ENCODE data around the gene NUMB. TPM values are rescaled to one million over a fixed set of nuclear protein-coding genes. Genes with fewer than 3 reads are reported as not detected.
A peak's percentile ranks its signal among the peaks of the same experiment; 100 is the strongest.

The NUMB gene
- total RNA-seq, 1 donor from 2014 or later = 32.1 TPM

- H3K4me3 ChIP-seq = peak overlapping the region; percentile 3
- H3K27me3 ChIP-seq (ENCODE audit: low read depth) = no peaks in the 10 kb centered on the region
- TF ChIP-seq, protein P1, sequence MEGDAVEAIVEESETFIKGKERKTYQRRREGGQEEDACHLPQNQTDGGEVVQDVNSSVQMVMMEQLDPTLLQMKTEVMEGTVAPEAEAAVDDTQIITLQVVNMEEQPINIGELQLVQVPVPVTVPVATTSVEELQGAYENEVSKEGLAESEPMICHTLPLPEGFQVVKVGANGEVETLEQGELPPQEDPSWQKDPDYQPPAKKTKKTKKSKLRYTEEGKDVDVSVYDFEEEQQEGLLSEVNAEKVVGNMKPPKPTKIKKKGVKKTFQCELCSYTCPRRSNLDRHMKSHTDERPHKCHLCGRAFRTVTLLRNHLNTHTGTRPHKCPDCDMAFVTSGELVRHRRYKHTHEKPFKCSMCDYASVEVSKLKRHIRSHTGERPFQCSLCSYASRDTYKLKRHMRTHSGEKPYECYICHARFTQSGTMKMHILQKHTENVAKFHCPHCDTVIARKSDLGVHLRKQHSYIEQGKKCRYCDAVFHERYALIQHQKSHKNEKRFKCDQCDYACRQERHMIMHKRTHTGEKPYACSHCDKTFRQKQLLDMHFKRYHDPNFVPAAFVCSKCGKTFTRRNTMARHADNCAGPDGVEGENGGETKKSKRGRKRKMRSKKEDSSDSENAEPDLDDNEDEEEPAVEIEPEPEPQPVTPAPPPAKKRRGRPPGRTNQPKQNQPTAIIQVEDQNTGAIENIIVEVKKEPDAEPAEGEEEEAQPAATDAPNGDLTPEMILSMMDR (IDR thresholded peaks at IDR 0.05; ENCODE audit: borderline replicate concordance) = no peak
- intact Hi-C loops (cut with micrococcal nuclease) = no loop called here
- H3K36me3 ChIP-seq = no peaks in the 10 kb centered on the region
- peak overlapping the region; percentile 85 for H3K27ac ChIP-seq (replicated peaks)
- H3K4me1 ChIP-seq = peaks cover 70% of the 10 kb centered on the region
- no peak for DNase-seq
- no peaks in the 10 kb centered on the region for H3K9me3 ChIP-seq (replicated peaks)
Measured at GRCh38 chr14:73463411-73463810, 5.1 kb upstream of the NUMB start.

DNA sequence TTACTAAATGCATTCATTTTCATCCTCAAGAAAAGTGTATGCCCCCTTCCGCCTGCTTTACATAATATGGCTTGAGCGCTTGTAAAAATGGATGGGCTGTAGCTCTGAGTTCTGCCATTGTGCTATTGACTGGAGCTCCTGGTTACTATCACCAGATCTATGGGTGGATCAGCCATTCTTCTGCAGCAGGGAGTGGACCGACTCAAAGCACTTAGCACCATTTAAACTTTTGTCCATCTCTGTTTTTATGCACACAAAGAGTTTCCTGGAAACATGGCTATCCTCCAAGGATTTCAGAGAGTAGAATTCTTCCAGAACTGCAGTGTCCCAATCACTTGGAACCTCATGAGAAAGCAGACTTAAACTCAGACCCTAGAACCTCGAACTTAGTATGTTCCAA, 4.5 kb upstream of the NUMB start:
- Histone ChIP-seq H3K4me3 (peak overlapping the region; percentile 27), H3K36me3 (no peaks in the 10 kb centered on the region), H3K9me3 (replicated peaks) (no peaks in the 10 kb centered on the region), H3K4me1 (peaks cover 75% of the 10 kb centered on the region), H3K27ac (replicated peaks) (peak overlapping the region; percentile 85), H3K27me3 (ENCODE audit: low read depth) (no peaks in the 10 kb centered on the region)
- TF ChIP-seq, protein P1 (IDR thresholded peaks at IDR 0.05; ENCODE audit: borderline replicate concordance) = no peak
- no peak for DNase-seq
- intact Hi-C loops (cut with micrococcal nuclease) = no loop called here

DNA sequence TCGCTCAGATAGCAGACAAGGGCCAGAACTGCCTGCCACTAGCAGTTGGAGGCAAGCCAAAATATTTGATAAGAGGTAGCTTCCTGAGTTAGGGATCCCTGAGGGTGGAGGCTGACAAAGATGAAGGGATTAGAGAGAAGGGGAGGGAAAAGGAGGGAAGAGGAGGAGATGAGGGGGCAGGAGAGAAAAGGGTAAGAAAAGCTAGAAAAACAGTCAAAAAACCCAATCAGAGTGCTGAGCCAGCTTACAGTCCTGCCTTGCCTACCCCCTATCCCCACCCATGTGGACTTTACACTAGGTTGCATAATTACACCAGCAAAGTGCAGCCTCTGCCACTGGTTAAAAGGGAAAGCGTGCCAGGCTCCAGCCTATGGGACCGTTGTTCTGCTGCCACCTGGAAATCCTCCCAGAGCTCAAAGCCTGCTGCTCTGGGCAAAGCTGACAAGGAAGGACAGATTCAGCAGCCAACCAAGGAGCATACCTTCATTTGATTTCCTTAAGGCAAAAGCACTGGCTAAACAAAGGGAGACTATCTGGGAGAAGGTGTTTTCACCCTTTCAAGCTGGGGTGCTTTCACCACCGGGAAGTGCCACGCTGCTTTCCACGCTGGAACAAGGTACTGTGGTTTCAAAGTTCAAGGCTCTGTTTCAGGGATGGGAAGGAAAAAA, 3.8 kb upstream of the NUMB start:
- intact Hi-C loops (cut with micrococcal nuclease) = no loop called here
- Histone ChIP-seq H3K4me1 (peaks cover 82% of the 10 kb centered on the region), H3K4me3 (peak overlapping the region; percentile 27), H3K27ac (replicated peaks) (peak overlapping the region; percentile 85), H3K36me3 (no peaks in the 10 kb centered on the region), H3K9me3 (replicated peaks) (no peaks in the 10 kb centered on the region), H3K27me3 (ENCODE audit: low read depth) (no peaks in the 10 kb centered on the region)
- TF ChIP-seq, protein P1 (IDR thresholded peaks at IDR 0.05; ENCODE audit: borderline replicate concordance) = no peak
- peak; percentile 50 for DNase-seq

DNA sequence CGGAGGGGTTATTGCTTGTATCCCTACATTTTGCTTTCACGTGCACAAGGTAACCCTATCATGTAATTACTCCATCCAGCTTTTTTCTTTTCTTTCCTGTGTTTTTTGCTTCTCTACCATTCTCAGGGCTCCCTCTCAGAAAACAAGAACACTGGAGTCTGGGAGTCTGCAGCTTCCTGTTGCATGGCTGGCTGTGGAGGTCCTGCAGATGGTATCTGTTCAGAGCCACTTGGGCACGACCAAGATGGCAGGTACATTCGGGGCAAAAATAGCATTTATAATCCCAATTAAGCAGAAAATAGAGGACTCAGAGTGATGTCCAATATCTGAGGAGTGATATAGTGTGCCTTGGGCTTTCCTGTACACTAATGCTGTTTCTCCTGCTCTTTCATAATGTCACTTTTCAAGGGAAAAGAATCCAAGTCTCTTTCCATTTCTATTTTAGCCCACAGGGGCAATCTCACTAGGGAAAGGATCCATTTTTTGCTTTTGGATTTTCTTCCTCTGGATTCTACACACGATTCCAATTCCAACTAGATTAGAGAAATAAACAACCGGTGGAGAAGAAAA, 3.2 kb upstream of the NUMB start:
- H3K9me3 ChIP-seq (replicated peaks) = no peaks in the 10 kb centered on the region
- intact Hi-C loops (cut with micrococcal nuclease) = no loop called here
- H3K36me3 ChIP-seq = no peaks in the 10 kb centered on the region
- peak overlapping the region; percentile 85 for H3K27ac ChIP-seq (replicated peaks)
- TF ChIP-seq, protein P1 (IDR thresholded peaks at IDR 0.05; ENCODE audit: borderline replicate concordance) = no peak
- no peak for DNase-seq
- peak overlapping the region; percentile 27 for H3K4me3 ChIP-seq
- no peaks in the 10 kb centered on the region for H3K27me3 ChIP-seq (ENCODE audit: low read depth)
- peaks cover 88% of the 10 kb centered on the region for H3K4me1 ChIP-seq

DNA sequence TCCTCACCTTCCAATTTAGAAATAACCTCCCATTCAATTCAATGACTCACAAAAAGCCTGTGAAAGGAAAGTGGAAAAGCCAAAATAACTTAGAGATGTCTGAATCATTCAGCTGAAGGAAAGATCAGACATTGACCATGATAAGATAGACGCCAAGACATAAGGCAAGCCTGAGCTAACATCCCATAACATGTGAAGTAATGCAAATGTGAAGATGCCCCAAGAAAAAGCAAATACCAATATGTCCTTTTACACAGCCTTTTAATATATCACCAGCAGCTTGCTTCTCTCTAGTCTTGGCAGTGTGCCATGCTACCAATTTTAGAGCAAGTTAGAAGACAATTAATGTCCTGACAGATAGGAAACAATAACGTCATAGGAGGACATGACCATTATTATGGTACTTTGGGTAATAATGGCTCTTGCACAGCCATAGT, 2.4 kb upstream of the NUMB start:
- Histone ChIP-seq H3K9me3 (replicated peaks) (no peaks in the 10 kb centered on the region), H3K4me1 (peaks cover 95% of the 10 kb centered on the region), H3K36me3 (no peaks in the 10 kb centered on the region), H3K4me3 (no peak overlapping the region), H3K27ac (replicated peaks) (peak overlapping the region; percentile 85), H3K27me3 (ENCODE audit: low read depth) (no peaks in the 10 kb centered on the region)
- no peak for DNase-seq
- intact Hi-C loops (cut with micrococcal nuclease) = no loop called here
- TF ChIP-seq, protein P1 (IDR thresholded peaks at IDR 0.05; ENCODE audit: borderline replicate concordance) = no peak

Measured in left ventricle myocardium inferior (tissue), 1 donor.